Activated B cell treated with CpG ODN at 0.5 μM for 24 hours (primary cell): ENCODE results near the gene RRAD. TPM values are rescaled to one million over a fixed set of nuclear protein-coding genes. Genes with fewer than 3 reads are reported as not detected.

Source experiments
- ATAC-seq: fragments of 200-7000 bp; cut with Tn5 transposase; one replicate; pipeline ENCODE4 v1.10.0; 2021; ENCODE audit warnings: low read depth, mild to moderate bottlenecking, moderate library complexity
- CTCF ChIA-PET: fragments of 350-600 bp; sonication (Branson Sonifier 250); formaldehyde crosslinking; loops from one replicate; lab custom pipeline; 2021; ENCODE audit warnings: antibody characterized with exemption; lab: Charles Lee
- POLR2A ChIA-PET: fragments of 350-600 bp; sonication (Branson Sonifier 250); formaldehyde crosslinking; loops from one replicate; lab custom pipeline; 2021; ENCODE audit warnings: antibody characterized with exemption; lab: Charles Lee
- DNase-seq: peaks from one replicate; pipeline ENCODE4 v3.0.0; 2022
- H3K27ac Mint-ChIP-seq: one replicate; pipeline ENCODE4 v1.8.0; 2020; ENCODE audit warnings: mixed read lengths
- H3K27me3 Mint-ChIP-seq: one replicate; pipeline ENCODE4 v1.8.0; 2021; ENCODE audit warnings: mixed read lengths
- H3K36me3 Mint-ChIP-seq: one replicate; pipeline ENCODE4 v1.8.0; 2021; ENCODE audit warnings: low read depth, mixed read lengths
- H3K4me1 Mint-ChIP-seq: one replicate; pipeline ENCODE4 v1.8.0; 2021; ENCODE audit warnings: mixed read lengths
- H3K4me3 Mint-ChIP-seq: one replicate; pipeline ENCODE4 v1.8.0; 2020; ENCODE audit warnings: mild to moderate bottlenecking, mixed read lengths
- H3K9me3 Mint-ChIP-seq: one replicate; pipeline ENCODE4 v1.8.0; 2020; ENCODE audit warnings: mixed read lengths
- CTCF ChIP-seq: fragments of 200-600 bp; IDR thresholded peaks from one replicate; pipeline ENCODE4 v1.8.0; 2022; ENCODE audit warnings: antibody characterized with exemption, mild to moderate bottlenecking
- intact Hi-C: fragments of 100-400 bp; cut with micrococcal nuclease; formaldehyde crosslinking; loops from one replicate; pipeline ENCODE4 v1.15.1; 2024
- total RNA-seq: library from RNA; stranded (reverse); gene quantifications from 2 replicates; pipeline ENCODE4 v1.2.3, GENCODE V29; 2022

Gene RRAD
- total RNA-seq, 1 donor from 2014 or later = not detected

- Mint-ChIP-seq H3K4me1 (peaks cover under 1% of the 10 kb centered on the region), H3K36me3 (peaks cover 37% of the 10 kb centered on the region), H3K9me3 (no peaks in the 10 kb centered on the region), H3K4me3 (no peak overlapping the region), H3K27ac (no peak overlapping the region), H3K27me3 (no peaks in the 10 kb centered on the region)
- TF ChIP-seq CTCF = no peak
- ChIA-PET POLR2A (no interaction called here), CTCF (no interaction called here)
- intact Hi-C loops = no loop called here
- DNase-seq (no peak), ATAC-seq (no peak)
Observed at GRCh38 chr16:66886914-66887313, 38.4 kb downstream of the RRAD start.

GRCh38 chr16:66886321-66886720 is 39.0 kb downstream of the RRAD start:
- Mint-ChIP-seq H3K27ac (no peak overlapping the region), H3K9me3 (no peaks in the 10 kb centered on the region), H3K27me3 (no peaks in the 10 kb centered on the region), H3K36me3 (peaks cover 37% of the 10 kb centered on the region), H3K4me3 (no peak overlapping the region), H3K4me1 (peaks cover 2% of the 10 kb centered on the region)
- intact Hi-C loops = no loop called here
- TF ChIP-seq CTCF = no peak
- ChIA-PET POLR2A (no interaction called here), CTCF (no interaction called here)
- no peak for DNase-seq
- no peak for ATAC-seq

- Mint-ChIP-seq H3K4me3 (no peak overlapping the region), H3K4me1 (peaks cover 2% of the 10 kb centered on the region), H3K27me3 (no peaks in the 10 kb centered on the region), H3K36me3 (peaks cover 37% of the 10 kb centered on the region), H3K27ac (no peak overlapping the region), H3K9me3 (no peaks in the 10 kb centered on the region)
- no peak for DNase-seq
- POLR2A ChIA-PET = no interaction called here
- TF ChIP-seq CTCF = no peak
- intact Hi-C loops = no loop called here
- ATAC-seq = no peak
- CTCF ChIA-PET = interaction anchor here (2.2 kb wide), 1 partner anchor 12 kb away, joined by 7 read pairs; no protein-coding TSS in a partner anchor
Observed at GRCh38 chr16:66885491-66885890, 39.8 kb downstream of the RRAD start.

- Mint-ChIP-seq H3K36me3 (peaks cover 34% of the 10 kb centered on the region), H3K4me3 (no peak overlapping the region), H3K27ac (no peak overlapping the region), H3K4me1 (peaks cover 12% of the 10 kb centered on the region), H3K27me3 (no peaks in the 10 kb centered on the region), H3K9me3 (no peaks in the 10 kb centered on the region)
- TF ChIP-seq CTCF = no peak
- no peak for DNase-seq
- ATAC-seq = no peak
- intact Hi-C loops = loop anchor here (5.0 kb wide), 1 partner anchor 65 kb away; no protein-coding TSS in a partner anchor
- ChIA-PET POLR2A (no interaction called here), CTCF (interaction anchor here (3.1 kb wide), 1 partner anchor 52 kb away, joined by 13 read pairs; the partner anchor contains the start of gene NAE1)
Observed at GRCh38 chr16:66882702-66883101, 42.6 kb downstream of the RRAD start.

- peaks cover 12% of the 10 kb centered on the region for H3K4me1 Mint-ChIP-seq
- ChIA-PET POLR2A (no interaction called here), CTCF (interaction anchor here (3.1 kb wide), 1 partner anchor 51 kb away, joined by 13 read pairs; the partner anchor contains the start of gene NAE1)
- no peak for DNase-seq
- intact Hi-C loops = loop anchor here (5.0 kb wide), 1 partner anchor 65 kb away; no protein-coding TSS in a partner anchor
- no peak overlapping the region for H3K4me3 Mint-ChIP-seq
- no peak for TF ChIP-seq CTCF
- no peak for ATAC-seq
- H3K9me3 Mint-ChIP-seq = no peaks in the 10 kb centered on the region
- no peak overlapping the region for H3K27ac Mint-ChIP-seq
- H3K27me3 Mint-ChIP-seq = no peaks in the 10 kb centered on the region
- peaks cover 30% of the 10 kb centered on the region for H3K36me3 Mint-ChIP-seq
Observed at GRCh38 chr16:66881964-66882508, 43.3 kb downstream of the RRAD start.
